CD4-positive, alpha-beta T cell treated with Interleukin-4 for 4 hours (primary cell): ENCODE results near the gene CYP1A1.
A peak's percentile ranks its signal among the peaks of the same experiment; 100 is the strongest.
"Not testable (repeated sequence)": the region's sequence is repeated elsewhere in the genome, so short reads cannot be mapped to it uniquely, and the experiment has no call there.

ENCODE experiments used
- DNase-seq: peaks from one replicate; pipeline ENCODE4 v3.0.0-alpha.2; 2020

The CYP1A1 gene

GRCh38 chr15:74735305-74735704 lies 10.0 kb upstream of the CYP1A1 start:
- DNase-seq: no peak

DNA sequence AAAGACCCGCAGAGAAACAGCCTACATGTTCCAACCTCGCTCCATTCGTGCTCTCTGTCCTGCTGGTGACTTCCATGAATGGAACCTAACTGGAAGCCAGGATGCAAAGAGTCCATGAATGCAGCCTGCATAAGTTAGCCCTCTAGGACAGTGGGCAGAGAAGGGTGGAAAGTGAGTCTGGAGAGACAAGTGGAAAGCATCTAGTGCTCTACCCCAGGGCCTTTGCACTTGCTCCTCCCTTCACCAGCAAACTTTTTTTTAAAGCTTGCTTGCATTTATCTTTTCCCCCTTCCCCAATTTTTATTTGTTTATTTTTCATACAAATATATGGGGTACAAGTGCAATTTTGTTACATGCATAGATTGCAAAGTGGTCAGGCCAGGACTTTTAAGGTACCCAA lies 7.9 kb upstream of the CYP1A1 start:
- DNase-seq: no peak

- no peak for DNase-seq
These were observed 7.5 kb upstream of the CYP1A1 start for GRCh38 chr15:74732846-74733245.

GRCh38 chr15:74730619-74731316 lies 5.4 kb upstream of the CYP1A1 start:
- no peak for DNase-seq

- not testable (repeated sequence) for DNase-seq
These were observed 4.0 kb upstream of the CYP1A1 start for GRCh38 chr15:74729372-74729771.

- not testable (repeated sequence) for DNase-seq
These were observed 3.4 kb upstream of the CYP1A1 start for GRCh38 chr15:74728699-74729098.

DNA sequence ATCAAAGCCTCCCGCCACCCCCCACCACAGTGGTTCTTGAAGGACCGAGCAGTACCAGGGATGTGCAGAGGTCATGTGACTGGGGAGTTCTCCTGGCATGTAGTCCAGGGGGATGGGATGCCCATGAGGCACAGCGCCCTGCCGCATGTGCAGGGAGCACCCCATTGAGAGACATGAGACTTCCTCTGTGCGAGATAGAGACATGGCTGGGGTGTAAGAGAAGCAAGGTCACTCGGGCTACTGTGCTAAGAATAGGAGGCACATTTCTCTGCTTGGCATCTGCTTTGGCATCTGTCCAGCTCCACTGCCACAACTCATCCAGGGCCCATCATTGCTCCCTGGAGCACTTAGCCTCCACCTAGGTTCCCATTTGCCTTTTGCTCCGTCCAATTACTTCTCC lies 2.4 kb upstream of the CYP1A1 start:
- no peak for DNase-seq

DNA sequence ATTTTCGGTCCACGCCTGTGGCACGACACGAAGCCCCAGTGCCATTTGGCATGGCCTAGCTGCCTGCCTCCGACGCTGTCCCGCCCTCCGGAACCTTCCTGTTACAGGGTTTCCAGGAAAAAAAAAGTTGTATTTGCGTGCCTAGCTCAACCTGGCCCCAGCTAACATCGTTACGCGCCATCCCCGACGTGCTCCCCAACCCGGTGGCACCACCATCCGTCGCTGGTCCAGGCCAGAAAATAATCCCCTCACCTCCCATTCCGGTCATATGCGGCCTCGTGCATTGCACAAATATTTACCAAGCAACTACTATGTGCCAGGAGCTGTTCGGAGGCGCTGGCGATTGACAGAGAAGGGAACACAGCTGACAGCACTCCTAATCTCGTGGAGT lies 1.4 kb upstream of the CYP1A1 start:
- DNase-seq: no peak

GRCh38 chr15:74725845-74726773 lies 781 bp upstream of the CYP1A1 start:
- DNase-seq: peak; percentile 16

- no peak for DNase-seq
These were observed 631 bp downstream of the CYP1A1 start for GRCh38 chr15:74724570-74725224.

DNA sequence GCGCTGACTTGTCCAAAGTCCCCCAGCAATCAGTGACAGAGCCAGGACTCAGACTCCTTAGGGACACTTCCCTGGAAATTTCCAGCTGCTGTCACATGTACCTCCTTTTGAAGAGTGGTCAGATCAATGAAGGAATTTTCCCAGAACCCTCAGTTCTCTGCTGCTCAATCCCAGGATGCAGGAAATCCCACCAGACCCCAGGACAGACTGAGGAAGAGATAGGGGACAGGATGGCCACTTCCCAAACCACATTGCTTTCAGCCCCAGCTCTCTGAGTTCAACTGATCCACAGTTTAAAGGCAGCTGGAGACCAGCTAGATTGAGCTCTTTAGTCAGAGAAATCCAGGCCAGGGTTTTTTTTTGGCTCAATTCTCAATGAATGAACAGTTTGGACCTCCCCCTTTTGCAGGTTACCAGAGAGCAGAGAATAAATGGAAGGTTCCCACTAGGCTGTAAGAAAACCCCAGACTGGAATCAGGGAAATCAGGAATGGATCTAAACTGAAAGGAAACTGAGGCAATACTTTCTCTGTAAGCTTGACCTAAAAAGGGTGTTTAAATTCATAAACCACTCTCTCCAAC lies 1.5 kb downstream of the CYP1A1 start:
- DNase-seq: no peak

GRCh38 chr15:74723187-74723586 lies 2.1 kb downstream of the CYP1A1 start:
- no peak for DNase-seq

- no peak for DNase-seq
These were observed 2.7 kb downstream of the CYP1A1 start for GRCh38 chr15:74722591-74722990.

DNA sequence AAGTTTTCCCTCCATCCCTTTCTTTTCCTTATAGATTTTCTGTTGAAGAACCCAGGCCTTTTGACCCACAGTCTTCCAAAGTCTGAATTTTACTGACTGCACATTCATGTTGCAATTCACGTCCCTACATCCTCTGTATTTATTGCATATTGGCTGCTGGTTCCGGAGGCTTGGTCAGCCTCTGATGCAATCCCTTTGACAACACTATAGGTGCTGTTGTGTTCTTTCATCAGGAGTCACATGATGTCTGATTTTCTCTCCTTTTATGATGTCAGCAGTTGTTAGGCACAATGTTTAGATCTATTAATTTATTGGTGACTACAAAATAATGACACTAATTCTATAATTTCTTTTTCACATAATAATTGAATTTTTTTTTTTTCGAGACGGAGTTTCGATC lies 8.7 kb downstream of the CYP1A1 start:
- DNase-seq: no peak

DNA sequence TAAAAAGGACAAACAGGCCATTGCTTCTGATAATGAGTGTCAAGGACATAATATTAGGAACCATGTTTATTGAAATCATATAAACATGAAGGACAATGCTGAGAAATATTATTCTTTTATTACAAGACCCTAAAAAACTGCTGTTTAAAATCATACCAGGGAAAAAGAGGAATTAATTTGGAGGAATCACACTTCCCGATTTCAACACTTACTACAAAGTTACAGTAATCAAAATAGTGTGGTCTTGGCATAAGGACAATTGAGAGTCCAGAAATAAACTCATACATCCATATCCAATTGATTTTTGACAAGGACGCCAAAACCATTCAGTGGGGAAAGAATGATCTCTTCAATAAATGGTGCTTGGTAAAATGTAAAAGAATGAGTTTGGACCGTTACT lies 13.0 kb downstream of the CYP1A1 start:
- DNase-seq: no peak

GRCh38 chr15:74710319-74711094 lies 14.8 kb downstream of the CYP1A1 start:
- DNase-seq: no peak

GRCh38 chr15:74709892-74710291 lies 15.4 kb downstream of the CYP1A1 start:
- no peak for DNase-seq

DNA sequence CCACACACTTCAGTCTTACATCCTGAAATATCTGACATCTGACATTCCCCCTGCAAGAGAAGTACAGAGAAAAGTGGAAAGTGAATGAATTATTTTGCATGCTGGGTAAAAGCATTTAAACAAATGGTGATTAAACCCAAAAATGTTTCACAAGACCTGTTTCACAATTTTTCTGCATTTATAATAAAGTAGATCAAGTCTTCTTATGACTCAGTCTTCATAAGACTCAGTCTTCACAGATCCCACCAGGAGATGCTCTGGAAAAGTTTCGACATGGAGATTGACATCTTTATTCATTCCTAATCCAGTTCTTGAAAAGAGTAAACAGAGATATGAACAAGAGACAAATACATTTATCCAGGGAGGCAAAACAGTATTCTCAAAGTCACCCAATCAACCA lies 16.3 kb downstream of the CYP1A1 start:
- DNase-seq: no peak

DNA sequence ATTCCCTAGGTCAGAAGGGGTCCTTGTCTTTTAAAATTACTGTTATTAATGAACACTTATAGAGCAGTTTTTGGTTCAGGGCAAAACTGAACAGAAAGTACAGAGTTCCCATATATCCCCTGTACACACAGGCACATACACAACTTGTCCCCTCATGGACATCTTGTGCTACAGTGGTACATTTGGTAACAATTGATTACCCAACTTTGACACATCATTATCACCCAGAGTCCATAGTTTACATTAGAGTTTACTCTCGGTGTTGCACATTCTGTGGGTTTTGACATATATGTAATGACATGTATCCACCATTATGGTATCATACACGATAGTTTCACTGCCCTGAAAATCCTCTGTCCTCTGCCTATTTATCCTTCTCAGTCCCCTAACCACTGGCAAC lies 28.5 kb downstream of the CYP1A1 start:
- DNase-seq: no peak

- no peak for DNase-seq
These were observed 29.0 kb downstream of the CYP1A1 start for GRCh38 chr15:74696398-74696729.

- DNase-seq: peak; percentile 81
These were observed 29.5 kb downstream of the CYP1A1 start, which contains the start of gene EDC3 for GRCh38 chr15:74695597-74696397. EDC3 (minus strand) TSS chr15:74696024; CDS start chr15:74675124, 20,900 bp downstream.

GRCh38 chr15:74692327-74692726 lies 33.0 kb downstream of the CYP1A1 start:
- no peak for DNase-seq
